H1 (cell line): Measurements from ENCODE around the gene MAP2K5. TPM values are rescaled to one million over a fixed set of nuclear protein-coding genes. Genes with fewer than 3 reads are reported as not detected.

ENCODE experiments used
- CHD2 ChIP-seq: IDR thresholded peaks from 2 replicates; pipeline ENCODE4 v1.6.1; 2012; ENCODE audit warnings: low read length, improper control_type of control experiment
- CREB1 ChIP-seq: IDR thresholded peaks from 2 replicates; pipeline ENCODE4 v1.6.1; 2012; ENCODE audit warnings: inconsistent platforms
- CTCF ChIP-seq, 3 experiments: IDR thresholded peaks; 1 replicate in 2 of 3; 2 replicates in 1 of 3; pipeline versions ENCODE4 v1.5.1 to v1.6.1; 2011; ENCODE audit warnings: low read length in 3 of 3, mild to moderate bottlenecking in 3 of 3, inconsistent platforms in 2 of 3, low read depth in 1 of 3, moderate library complexity in 1 of 3; ENCODE audit not compliant: insufficient read depth in 1 of 3; ENCODE audit errors: control extremely low read depth in 1 of 3
- MAFK ChIP-seq: IDR thresholded peaks from 2 replicates; pipeline ENCODE4 v1.6.1; 2012; ENCODE audit warnings: low read depth, mild to moderate bottlenecking, improper control_type of control experiment, low read length
- NRF1 ChIP-seq: IDR thresholded peaks from 2 replicates; pipeline ENCODE4 v1.6.1; 2011; ENCODE audit warnings: mild to moderate bottlenecking, low read depth, low read length, improper control_type of control experiment
- POLR2AphosphoS5 ChIP-seq: IDR thresholded peaks from 2 replicates; pipeline ENCODE4 v1.6.1; 2011; ENCODE audit warnings: low read depth, low read length
- RFX5 ChIP-seq: IDR thresholded peaks from 2 replicates; pipeline ENCODE4 v1.6.1; 2011; ENCODE audit warnings: low read depth, low read length, improper control_type of control experiment, borderline replicate concordance
- SP2 ChIP-seq: IDR thresholded peaks from 2 replicates; pipeline ENCODE4 v1.6.1; 2012; ENCODE audit warnings: mild to moderate bottlenecking, low read length, inconsistent platforms
- TBP ChIP-seq: IDR thresholded peaks from 2 replicates; pipeline ENCODE4 v1.6.1; 2011; ENCODE audit warnings: low read depth, low read length, improper control_type of control experiment
- polyA plus RNA-seq, 7 experiments: library from polyadenylated mRNA; depleted of rRNA in 3 of 7; stranded (reverse) in 5 of 7; unstranded in 2 of 7; fragments of >200 nt in 5 of 7; fragments of 200-250 nt in 2 of 7; gene quantifications; 1 replicate in 5 of 7; 2 replicates in 1 of 7; 4 replicates in 1 of 7; pipeline versions ENCODE4 v1.2.1 to v1.2.3, GENCODE V29; 2011 to 2013; ENCODE audit warnings: missing spikeins in 2 of 7, mixed read lengths in 2 of 7
- total RNA-seq: library from RNA; stranded (reverse); fragmentation: NEBNext Ultra II Directional; extraction: Animal tissue kit (Norgen Biotek cat#: 25700); gene quantifications from 2 replicates; pipeline ENCODE4 v1.2.1, GENCODE V29; 2021

MAP2K5 gene
- total and polyA plus RNA-seq, 2 of the 8 experiments (the other 6 are each of a cell fraction or from before 2014, with no cell fraction given), result 4.4 to 15.8 TPM

DNA sequence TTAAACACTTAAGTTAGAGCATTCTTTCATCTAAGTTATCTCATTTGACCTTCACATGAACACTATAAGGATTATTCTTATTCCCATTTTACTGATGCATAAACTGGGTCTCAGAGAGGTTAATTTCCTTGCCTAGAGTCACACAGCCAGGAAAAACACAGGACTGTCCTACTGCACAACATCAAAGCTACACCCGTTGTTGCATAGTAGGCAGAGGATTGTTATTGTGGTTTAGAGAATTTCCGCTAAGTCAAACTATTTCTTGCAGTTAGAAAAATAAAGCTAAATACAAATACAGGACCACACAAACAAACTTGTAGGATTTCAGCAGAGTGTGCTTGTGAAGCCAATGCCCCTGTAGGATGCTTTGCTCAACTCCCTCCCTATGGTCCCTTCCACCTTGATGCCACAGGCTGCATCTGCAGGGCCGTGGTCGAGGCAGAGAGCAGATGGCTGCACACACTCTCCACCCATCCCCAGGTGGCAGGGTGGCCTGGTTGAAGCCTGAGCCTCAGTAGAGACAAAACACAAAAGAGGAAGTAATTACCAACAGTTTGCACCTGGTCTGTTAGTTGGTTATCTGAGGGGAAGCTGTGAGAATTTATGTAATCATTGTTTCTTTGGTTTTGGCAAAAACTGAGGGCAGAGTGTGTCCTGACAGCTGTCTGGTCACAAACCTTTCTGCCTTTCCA lies 241.7 kb downstream of the MAP2K5 start (continued):
- TF ChIP-seq CTCF (IDR thresholded peaks at IDR 0.05; ENCODE audit: control extremely low read depth in 1 of 3, insufficient read depth in 1 of 3, low read depth in 1 of 3, low read length in 3 of 3) (no peak), MAFK (no peak), SP2 (no peak), TBP (no peak), CHD2 (no peak), POLR2AphosphoS5 (no peak), RFX5 (no peak), NRF1 (no peak), CREB1 (no peak)
